HG03064 (cell line): Measurements from ENCODE around the gene C17orf75.

Experiments
- ATAC-seq: cut with Tn5 transposase; IDR thresholded peaks from one replicate; pipeline ENCODE4 v1.9.1; 2021; ENCODE audit warnings: low read depth; ENCODE audit not compliant: unreplicated experiment

C17orf75 gene

GRCh38 chr17:32281011-32281451 lies 60.9 kb downstream of the C17orf75 start:
- ATAC-seq, result no peak

GRCh38 chr17:32279891-32280716 lies 61.9 kb downstream of the C17orf75 start:
- no peak for ATAC-seq

- ATAC-seq, result no peak
Measured at GRCh38 chr17:32278815-32279214, 63.2 kb downstream of the C17orf75 start.
